GM12801 (cell line): Measurements from ENCODE around the gene ITGAV.

ENCODE experiments used
- TF ChIP-seq, protein P1 (sequence below): IDR thresholded peaks from one replicate; pipeline ENCODE4 v1.5.1; 2011; ENCODE audit warnings: control low read depth; ENCODE audit not compliant: insufficient read length; ENCODE audit errors: extremely low read depth

Gene ITGAV

GRCh38 chr2:186589612-186590349 is at the start of gene ITGAV:
Gene ITGAV, plus strand, starts transcription at chr2:186590056. Its CDS starts 283 bp downstream, at chr2:186590339.
- TF ChIP-seq, protein P1, sequence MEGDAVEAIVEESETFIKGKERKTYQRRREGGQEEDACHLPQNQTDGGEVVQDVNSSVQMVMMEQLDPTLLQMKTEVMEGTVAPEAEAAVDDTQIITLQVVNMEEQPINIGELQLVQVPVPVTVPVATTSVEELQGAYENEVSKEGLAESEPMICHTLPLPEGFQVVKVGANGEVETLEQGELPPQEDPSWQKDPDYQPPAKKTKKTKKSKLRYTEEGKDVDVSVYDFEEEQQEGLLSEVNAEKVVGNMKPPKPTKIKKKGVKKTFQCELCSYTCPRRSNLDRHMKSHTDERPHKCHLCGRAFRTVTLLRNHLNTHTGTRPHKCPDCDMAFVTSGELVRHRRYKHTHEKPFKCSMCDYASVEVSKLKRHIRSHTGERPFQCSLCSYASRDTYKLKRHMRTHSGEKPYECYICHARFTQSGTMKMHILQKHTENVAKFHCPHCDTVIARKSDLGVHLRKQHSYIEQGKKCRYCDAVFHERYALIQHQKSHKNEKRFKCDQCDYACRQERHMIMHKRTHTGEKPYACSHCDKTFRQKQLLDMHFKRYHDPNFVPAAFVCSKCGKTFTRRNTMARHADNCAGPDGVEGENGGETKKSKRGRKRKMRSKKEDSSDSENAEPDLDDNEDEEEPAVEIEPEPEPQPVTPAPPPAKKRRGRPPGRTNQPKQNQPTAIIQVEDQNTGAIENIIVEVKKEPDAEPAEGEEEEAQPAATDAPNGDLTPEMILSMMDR: no peak

DNA sequence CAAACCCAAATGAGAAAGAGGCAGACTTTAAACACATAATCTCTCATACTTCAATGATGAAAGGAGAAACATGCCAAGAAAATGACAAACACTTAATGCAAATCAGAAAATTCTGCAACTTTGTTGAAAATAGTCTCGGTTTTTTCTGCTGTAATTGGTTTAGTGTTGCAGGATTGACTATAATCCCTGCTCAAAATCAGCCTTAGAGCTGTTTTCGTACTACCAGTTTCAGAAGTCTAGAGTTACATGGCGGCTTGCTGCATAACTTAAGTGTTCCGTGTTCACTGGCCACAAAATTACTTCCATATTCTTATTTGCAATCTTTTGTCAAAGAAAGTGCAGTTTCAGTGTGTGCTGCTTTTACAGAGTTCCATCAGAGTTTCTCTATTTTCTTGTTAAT is 48.9 kb upstream of the ITGAV start:
- TF ChIP-seq, protein P1: no peak

- TF ChIP-seq, protein P1: no peak
Measured at GRCh38 chr2:186542002-186542401, 47.9 kb upstream of the ITGAV start.

GRCh38 chr2:186543561-186544131 is 46.2 kb upstream of the ITGAV start:
- TF ChIP-seq, protein P1: no peak

GRCh38 chr2:186544255-186544675 is 45.6 kb upstream of the ITGAV start:
- TF ChIP-seq, protein P1: no peak

DNA sequence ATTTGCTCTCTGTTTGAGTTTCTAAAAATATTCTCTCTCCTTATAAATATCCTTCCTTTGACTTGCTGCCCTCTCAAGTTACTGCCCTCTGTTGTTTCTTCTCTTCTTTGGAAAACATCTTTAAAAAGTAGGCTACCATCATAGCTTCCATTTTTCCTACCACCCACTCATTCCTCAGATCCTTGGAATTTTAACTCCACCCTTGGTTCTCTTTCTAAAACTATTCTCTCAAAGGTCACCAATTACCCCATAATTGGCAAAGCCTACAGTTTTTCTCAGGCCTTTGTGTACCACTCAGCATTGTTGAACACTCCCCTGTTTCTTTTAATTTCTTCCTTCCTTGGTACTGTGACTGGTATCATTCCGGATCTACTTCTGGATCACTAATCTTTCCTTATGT is 43.0 kb upstream of the ITGAV start:
- TF ChIP-seq, protein P1: no peak

DNA sequence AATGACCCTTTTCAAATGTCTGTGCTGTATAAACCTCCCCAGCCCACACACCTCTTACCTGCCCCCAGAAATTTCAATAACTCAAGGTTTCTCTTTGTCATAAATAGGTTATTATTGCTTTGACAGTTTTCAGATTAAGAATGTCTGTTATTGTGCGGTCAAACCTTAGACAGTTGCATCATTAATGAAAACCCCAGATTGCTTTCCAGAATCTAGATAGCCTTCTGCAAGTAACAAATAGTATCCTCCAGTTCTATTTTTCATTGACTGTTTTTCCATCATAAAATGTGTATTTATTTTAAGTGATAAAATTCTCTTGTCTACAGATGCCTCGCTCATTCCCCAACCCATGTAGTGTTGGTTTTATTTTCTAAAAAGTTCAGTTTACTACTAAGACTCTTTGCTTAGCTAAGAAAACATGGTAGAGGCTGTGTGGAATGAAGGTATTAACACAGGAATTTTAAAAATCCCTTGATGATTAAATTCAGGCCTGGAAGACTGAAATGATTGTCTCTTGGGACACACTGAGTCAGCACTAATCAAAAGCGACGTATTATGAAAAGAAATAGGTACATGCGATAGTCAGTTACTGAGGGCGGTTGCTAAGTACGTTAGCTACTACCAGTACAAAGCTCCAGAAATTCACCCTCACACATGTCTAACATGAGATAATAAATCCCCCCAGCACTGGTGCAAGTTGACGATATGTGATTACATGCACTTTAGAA is 38.4 kb upstream of the ITGAV start:
- TF ChIP-seq, protein P1: no peak
